Mammary epithelial cell (primary cell): ENCODE measurements around the gene SAC3D1.

Source experiments
- EZH2 ChIP-seq: IDR thresholded peaks from 2 replicates; pipeline ENCODE4 v1.6.1; 2012; ENCODE audit warnings: low read length, inconsistent platforms, borderline replicate concordance
- TF ChIP-seq, protein P1 (sequence below), 2 donors: IDR thresholded peaks in 1 of 2; conservative IDR thresholded peaks in 1 of 2; 2 replicates each; pipeline ENCODE4 v1.5.1; 2011 to 2012; ENCODE audit warnings: inconsistent platforms in 2 of 2, low read length in 2 of 2, mild to moderate bottlenecking in 2 of 2, control low read depth in 1 of 2, low read depth in 1 of 2; ENCODE audit not compliant: insufficient read depth in 1 of 2; ENCODE audit errors: extremely low read depth in 1 of 2

GRCh38 chr11:65084598-65085375 lies 43.8 kb downstream of the SAC3D1 start:
- TF ChIP-seq, protein P1, sequence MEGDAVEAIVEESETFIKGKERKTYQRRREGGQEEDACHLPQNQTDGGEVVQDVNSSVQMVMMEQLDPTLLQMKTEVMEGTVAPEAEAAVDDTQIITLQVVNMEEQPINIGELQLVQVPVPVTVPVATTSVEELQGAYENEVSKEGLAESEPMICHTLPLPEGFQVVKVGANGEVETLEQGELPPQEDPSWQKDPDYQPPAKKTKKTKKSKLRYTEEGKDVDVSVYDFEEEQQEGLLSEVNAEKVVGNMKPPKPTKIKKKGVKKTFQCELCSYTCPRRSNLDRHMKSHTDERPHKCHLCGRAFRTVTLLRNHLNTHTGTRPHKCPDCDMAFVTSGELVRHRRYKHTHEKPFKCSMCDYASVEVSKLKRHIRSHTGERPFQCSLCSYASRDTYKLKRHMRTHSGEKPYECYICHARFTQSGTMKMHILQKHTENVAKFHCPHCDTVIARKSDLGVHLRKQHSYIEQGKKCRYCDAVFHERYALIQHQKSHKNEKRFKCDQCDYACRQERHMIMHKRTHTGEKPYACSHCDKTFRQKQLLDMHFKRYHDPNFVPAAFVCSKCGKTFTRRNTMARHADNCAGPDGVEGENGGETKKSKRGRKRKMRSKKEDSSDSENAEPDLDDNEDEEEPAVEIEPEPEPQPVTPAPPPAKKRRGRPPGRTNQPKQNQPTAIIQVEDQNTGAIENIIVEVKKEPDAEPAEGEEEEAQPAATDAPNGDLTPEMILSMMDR (conservative IDR thresholded peaks at IDR 0.05 in 1 of 2, IDR thresholded peaks at IDR 0.05 in 1 of 2; ENCODE audit: extremely low read depth in 1 of 2, insufficient read depth in 1 of 2, low read depth in 1 of 2, low read length in 2 of 2) = no peak
- no peak for TF ChIP-seq EZH2
